GM19452 (cell line): ENCODE data around the gene TRIM17.

Experiments
- ATAC-seq: cut with Tn5 transposase; IDR thresholded peaks from one replicate; pipeline ENCODE4 v1.9.1; 2021; ENCODE audit not compliant: unreplicated experiment

TRIM17 gene

DNA sequence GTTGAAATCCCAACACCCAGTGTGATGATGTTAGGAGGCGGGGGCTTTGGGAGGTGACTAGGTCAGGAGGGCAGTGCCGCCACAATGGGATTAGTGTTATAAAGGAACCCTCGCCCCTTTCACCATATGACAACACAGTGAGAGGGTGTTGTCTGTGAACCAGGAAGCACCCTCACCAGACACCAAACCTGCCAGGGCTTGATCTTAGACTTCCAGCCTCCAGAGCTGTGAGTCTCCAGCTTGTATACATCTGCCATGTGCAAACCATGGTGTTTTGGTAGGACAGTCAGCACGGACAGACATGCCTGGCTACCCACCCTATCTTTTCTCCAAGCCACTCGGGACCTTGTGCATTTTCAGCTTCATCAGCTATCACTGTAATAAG lies 14.0 kb downstream of the TRIM17 start:
- no peak for ATAC-seq

DNA sequence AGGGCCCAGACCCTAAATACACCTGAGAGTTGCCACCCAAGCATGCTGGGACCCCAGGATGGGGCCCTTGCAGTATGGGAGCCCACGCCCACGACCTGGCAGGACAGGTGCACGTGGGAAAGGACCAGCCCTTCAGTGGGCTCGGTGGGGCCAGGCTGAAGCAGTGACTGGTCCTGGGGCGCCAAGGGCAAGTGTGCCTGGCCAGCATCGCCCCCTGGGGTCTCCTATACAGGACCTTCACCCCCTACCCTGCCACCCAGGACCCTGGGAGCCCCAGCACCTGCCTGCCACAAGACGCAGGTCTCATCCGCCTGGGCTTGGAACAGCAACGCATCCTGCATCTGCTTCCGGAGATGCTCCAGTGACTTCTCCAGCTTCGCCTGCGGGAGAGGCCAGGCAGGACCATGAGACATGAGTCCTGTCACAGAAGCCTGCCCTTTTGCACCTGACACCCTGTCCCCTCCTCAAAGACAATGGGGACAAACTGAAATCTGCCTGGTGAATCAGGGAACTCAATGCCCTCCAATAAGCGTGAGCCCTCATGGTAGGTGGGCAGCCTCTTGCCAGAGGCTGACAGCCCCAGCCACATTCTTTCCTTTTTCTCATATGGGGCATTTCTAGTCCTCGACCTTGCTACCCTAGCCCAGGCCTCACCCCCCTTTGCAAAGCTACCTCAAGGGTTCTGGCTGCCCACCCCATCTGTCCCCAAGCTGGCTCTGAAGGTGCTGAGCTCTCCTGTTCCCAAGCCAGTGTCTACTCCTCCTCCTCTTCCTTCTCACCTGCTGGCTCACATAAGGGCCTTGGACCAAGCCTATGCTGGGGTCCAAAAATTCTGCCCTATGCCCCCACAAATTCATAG lies 14.7 kb downstream of the TRIM17 start:
- ATAC-seq: no peak

DNA sequence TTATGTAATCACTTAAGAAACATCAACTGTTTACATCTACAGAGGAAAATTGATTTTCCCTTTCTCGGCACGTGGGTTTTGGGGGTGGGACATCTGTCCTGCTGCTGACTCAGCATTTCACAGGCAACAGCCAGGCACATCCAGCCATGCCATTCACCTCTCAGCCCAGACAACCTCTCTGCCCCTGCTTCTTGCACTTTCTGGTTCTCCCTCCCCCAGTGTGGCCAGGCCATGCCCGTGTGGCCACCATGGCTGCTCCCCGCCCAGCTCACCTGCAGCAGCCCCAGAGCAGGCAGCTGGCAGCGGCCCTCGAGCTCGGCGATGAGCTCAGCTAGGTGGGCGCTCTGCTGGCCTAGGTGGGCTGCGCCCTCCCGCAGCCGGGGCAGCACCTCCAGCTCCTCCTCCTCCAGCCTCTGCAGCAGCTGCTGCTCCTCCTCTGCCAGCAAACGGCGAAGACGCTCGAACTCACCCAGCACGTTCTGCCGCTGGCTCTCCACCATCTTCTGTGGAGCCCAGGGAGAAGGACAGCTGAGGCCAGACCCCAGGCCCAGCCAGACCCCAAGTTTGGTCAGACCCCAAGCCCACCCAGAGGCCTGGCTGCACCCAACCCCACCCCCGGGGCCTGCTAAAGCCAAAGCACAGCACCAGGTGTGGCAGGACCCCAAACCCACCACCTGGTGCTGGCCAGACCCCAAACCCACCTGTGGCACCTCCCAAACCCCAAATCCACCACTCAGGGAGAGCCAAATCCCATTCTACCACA lies 15.8 kb downstream of the TRIM17 start:
- no peak for ATAC-seq

DNA sequence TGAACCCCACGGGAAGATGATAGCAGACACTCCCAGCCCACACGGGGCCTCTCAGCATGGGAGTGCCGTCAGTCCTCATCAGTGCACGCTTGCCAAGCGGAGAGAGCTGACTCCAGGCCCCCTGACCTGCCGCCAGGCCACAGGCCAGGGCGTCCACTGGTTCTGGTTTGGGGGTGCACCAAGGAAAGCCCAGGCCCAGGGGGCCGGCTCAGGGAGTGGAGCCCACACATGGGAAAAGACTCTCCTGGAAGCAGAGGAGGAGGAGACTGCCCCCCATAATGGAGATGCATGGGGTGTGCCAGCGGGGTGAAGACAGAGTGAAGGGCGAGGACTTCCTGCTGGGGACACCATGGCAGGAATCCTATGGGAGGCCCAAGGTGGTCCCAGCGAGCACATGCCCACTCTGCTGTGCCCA lies 16.4 kb downstream of the TRIM17 start:
- ATAC-seq: no peak

DNA sequence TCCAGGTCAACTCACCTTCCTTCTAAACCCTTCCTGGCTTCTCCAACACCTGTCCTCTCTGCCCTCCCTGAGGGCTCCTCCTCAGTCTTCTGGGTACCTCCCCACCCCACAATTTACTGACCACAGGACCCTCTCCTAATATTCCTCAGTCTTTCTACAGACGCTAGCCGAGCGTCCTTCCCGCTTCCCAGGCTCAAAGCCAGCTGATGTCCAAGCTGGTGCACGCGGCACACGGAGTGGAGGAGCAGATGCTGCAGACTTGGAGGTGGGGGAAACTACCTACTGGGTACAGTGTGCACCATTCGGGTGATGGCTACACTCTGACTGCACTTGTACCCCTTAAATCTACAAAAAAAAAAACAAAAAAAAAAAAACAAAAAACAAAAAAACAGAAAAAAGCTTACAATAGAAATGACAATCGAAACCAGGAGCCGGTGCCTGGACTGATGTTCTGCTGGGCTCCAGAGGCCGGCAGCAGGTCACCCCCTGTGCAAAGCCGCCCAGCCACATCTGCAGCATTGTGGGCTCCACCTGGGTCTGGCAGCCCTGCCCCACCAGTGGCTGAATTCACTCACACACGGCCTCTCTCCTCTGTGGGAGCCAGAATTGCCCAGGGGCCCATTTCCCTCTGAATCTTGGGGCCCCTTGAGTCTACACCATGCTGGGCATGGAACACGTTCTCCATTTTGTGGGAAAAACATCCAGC lies 17.0 kb downstream of the TRIM17 start:
- ATAC-seq: no peak

DNA sequence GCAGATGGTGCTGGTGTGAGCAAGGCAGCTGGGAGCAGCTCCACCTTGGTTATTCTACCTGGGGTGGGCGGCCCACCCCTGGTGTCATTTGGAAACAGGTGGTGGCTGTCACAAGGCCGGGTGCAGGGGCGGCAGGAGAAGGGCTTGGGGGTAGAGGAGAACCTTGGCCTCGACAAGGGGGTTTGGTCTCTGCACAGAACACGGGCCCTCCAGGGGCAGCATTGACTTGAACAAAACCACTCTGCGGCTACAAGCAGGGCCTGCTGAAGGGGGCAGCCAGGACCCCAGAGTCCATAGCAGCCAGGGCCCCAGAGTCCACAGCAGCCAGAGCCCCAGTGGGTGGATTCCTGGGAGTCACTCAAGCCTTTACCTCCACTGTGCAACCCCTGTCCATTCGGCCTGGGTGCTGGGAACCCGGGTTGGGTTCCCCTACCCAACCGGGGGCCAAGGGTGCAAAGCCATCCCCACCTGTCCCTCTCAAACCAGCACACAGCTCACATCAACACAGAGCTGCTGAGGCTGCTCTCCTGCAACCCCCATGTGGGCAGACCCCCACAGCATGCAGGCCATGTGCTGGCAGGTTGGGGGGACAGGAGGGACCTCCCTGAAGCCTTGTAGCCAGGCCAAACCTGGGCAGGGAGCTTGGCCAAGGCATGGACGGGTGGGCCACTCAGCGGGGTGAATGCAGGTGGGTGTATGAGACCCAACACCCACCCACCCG lies 17.8 kb downstream of the TRIM17 start:
- no peak for ATAC-seq

DNA sequence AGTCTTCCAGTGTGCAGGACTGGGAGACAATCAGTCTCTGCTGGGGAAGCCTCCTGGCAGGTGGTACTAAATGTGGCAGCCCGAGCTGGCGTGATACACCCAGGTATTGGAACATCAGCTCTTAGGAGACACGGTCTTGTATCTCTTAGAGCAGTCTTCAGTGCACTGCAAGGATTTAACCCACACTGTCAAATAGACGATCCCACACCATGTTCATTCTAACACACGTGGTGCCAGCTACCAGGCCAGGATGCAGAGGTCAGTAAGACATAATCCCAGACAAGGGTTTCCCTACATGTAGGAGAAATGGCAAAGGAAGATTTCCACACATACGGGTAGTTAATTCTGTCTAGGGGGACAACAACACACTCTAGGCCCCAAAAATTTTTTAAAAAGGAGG lies 18.7 kb downstream of the TRIM17 start:
- no peak for ATAC-seq

DNA sequence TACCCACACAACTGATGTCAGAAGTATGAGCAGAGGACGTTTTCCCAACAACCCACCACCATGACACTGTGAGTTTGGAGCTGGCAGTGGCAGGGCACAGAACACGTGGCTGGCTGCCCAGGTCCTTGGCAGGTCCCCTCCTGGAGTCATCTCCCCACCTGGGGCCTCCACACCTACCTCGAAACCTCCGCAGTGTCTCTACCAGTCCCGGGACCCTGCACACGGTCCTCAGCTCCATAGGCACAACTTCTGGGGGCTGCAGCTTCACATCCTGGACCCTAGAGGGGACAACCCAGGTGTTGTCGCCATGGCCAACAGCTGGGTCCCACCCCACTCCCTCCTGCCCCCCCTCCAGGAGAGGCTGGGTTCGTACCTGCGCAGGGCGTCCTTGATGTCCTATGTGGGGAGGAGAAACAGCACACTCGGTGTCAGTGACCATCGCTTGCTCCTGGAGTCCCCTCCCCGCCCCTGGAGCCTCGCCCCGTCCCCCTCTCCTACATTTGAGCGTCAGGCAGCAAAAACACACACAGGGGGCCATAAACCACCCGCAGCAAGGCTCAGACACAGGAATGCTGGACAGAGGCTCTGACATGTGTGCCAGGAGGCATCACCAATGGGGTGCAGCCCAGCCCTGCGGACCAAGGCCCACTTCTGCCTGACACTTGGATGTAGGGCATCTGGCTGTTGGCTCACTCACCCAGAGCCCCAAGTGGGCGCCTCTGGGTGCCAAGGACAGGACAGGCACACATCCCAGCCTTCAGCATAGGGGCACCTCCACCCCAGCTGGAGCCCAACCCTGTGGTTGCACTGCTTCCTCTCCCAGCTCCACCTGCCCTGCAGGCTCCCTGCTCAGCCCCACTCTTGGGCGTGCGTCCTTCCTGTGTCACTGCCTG lies 19.6 kb downstream of the TRIM17 start:
- no peak for ATAC-seq

DNA sequence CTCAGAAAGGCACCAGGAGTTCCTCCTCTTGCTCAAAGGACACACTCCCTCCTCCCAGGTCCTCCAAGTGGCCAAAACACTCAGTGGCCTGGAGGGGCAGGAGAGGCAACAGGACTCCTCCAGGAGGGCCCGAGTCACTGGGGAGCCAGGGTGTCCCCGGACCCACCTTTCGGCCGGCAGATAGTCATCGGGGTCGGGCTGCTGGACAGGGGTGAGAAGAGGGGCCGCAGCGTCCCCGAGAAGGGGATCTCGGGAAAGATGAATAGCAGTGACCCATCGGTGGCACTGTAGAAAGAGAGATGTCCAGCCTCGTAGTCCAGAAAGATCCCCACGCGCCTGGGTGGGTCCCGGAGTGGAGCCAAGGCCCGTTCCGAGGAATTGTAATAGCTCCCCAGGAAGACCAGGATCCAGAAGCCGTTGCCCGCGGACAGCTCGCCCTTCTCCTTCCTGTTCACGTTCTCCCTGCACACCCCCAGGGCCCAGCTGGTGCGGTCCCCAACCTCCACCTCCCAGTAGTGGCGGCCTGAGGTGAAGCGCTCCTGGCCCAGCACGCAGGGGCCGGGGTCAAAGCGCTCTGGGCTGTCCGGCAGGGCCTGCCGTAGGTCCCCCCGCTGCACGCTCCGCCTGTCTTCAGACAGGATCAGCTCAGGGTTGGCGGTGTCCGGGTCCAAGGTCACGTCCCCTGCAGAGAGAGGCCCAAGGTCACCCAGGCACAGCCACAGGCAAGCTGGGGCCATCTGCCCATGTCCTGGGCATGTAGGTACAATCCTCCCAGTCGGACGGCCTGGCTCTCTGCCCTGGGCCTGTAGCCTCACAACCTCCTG lies 21.9 kb downstream of the TRIM17 start:
- ATAC-seq: no peak

DNA sequence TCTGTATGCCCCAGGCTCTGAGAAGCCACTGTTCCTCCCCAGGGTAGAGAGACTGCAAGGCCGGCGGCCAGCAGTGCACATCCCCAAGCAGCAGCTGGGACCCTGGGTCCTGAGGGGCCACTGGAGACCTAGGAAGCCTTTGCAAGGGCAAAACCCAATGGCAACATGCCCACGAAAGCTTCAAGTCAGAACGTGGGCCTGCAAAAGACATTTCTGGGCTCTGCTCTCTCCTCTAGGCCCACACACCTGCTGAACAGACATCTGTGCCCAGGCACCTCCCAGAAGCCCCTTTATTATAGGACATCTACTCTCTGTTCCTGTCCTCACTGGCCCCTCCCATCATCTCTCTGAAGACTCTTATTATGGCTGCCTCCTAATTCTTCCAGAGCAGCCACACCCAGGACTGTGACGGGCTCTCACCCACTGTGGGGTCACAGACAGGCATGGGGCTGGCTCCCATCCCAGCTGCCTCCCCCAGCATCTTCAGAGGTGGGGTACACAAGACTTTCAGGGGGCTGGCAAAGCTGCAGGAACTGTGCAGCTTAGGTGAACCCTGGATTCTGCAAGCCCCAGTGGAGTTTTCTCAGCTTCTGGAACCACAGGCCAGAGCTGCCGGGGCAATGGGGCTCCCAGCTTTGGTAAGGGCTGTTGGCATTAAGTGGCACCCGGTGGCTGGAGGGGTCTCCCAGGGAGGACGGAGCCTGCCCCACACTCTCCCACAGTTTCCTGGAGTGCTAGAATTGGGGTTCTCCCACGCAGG lies 22.7 kb downstream of the TRIM17 start:
- no peak for ATAC-seq

DNA sequence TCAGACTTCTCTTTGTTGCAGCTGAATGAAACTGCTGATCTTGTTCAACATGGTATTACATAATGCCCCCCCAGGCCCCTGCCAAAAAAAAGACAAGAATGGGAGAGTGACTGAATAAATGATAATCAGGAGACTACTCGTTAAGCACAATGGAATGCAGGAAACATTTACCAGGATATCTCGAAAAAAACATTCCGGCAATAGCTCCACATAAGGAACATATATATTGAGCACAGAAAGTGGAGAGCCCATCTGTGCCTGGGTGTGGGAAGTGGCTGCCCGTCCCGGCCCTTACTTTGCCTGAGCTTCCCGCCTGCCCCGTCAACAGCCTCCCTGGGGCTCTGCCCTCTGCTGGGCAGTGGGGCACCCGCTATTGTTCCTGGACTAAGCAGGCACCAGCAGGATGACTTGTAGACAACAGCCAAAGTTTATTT lies 23.4 kb downstream of the TRIM17 start:
- ATAC-seq: no peak

DNA sequence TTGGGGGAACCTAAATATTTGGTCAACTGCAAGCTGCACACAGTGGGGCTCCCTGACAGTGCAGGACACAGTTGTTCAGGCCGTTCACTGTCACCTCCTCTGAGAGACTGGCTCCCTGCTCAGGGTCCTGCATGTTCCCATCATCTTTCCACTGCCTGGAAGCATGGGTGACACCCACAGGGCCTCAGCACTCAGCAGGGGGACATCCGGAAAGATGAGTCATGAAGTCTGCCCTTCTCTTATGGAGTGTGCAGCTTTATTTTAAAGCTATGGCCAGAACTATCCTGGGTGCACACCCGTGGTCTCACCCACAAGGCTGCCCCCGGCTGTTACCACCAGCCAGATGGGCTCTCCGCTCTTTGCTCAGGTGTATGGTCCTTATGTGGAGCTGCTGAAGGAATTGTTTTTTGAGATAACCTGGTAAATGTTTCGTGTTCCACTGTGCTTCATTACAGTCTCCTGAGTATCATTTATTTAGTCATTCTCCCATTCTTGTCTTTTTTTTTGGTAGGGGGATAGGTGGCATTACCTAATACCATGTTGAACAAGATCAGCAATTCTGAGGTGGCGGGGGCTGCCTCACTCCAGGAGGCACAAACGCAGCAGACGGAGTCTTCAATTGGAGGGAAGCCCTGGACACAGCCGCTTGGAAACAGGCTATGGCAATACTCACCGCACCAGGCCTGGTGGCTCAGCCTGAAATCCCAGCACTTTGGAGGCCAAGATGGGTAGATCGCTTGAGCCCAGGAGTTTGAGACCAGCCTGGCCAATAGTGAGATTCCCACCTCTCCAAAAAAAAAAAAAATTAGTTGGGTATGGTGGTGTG lies 24.3 kb downstream of the TRIM17 start:
- ATAC-seq: no peak

DNA sequence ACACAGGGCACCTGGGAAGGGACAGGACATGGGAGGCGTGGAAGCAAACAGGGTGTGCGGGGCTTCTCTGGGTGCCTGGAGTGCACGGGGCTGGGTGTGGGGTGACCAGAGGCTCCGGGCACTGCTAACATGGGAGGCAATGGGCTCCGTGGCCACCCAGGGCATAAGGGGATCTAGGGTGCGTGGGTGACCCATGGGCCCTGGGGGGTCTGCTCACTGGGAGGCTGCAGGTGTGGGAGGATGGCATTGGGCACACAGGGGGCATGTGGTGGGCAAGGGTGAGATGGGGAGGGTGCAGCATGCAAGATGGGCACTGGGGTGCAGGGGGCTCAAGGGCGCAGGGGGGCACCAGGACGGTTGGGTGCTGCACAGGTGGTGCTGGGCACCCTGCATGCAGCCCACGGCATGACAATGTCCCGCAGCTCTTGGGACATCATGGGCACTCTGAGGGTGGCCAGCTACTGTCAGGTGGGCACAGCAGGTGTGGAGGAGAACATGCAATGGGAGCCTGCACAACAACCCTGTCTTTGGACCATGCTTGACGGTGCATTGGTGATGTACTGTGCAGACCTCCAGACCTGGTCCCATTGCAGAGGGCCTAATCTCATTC lies 25.1 kb downstream of the TRIM17 start:
- no peak for ATAC-seq

DNA sequence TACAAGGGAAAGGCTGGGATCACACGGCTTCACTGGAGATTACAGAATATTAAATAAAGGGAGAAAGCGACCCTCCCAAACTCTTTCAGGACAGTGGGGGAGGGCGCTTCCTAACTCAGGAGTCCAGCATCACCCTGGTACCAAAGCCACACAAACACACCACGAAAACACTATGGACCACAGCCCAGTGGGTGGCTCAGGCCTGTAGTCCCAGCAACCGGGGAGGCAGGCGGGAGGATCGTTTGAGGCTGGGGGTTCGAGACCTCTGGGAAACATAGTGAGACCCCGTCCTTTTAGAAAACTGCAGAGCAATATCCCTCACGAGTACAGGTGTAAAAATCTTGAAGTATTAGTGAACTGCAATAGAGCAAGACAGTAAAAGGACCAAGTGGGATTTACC lies 26.0 kb downstream of the TRIM17 start:
- ATAC-seq: no peak

DNA sequence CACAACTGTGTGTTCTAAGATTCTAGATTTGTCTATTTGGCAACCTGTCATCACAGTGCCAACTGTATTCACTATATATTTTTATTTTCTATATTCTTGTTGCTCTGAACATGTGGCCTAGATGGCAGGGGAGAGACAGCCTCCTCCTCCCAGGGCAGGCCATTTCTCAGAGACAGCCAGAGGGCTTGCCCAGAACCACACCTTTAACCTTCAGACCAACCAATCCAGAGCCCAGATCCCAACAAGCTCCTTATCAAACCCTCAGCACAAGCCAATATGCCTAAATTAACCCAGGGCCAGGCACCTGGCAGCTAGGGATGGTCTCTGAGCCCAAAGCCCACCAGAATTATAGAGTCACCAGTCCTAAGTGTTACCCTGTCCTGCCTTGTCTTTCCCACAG lies 29.3 kb downstream of the TRIM17 start:
- ATAC-seq: no peak

DNA sequence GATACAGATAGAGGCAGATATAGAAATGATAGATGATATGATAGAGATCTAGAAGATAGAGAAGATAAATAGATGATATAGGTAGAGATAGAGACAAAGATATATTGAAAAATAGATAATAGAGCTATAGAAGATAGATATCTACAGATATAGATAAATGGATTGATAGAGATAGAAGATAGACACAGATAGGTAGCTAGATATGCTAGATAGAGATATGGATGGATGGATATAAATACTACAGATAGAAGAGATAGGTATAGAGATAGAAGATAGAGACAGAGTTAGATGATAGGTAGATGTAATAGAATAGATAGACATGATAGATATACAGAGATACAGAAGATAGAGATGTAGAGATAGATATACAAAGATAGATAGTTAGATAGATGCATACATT lies 31.4 kb downstream of the TRIM17 start:
- ATAC-seq: no peak

DNA sequence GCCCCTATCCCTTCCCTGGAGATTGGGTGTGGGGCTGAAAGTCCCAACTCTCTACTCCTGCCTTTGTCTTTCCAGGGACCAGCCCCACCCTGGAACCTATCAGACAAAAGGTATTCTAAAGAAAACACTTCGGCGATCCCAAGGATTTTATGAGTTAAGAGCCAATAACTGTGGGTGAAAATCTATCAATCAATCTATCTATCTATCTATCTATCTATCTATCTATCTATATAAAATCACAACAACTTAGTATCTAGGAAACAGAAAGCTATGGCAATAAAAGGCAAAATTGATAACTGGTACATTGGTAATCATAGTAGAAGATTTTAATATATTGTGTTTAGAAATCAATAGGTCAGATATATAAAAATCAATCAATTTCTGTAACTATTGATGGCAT lies 32.9 kb downstream of the TRIM17 start:
- no peak for ATAC-seq
